B cell (primary cell): Measurements from ENCODE around the gene IP6K2.

Experiments
- CTCF ChIP-seq: fragments of 200-600 bp; IDR thresholded peaks from one replicate; pipeline ENCODE4 v1.8.0; 2022; ENCODE audit warnings: antibody characterized with exemption, mild to moderate bottlenecking
- EZH2 ChIP-seq: IDR thresholded peaks from 2 replicates; pipeline ENCODE4 v1.6.1; 2012; ENCODE audit warnings: borderline replicate concordance, low read depth, mild to moderate bottlenecking, moderate library complexity, low read length; ENCODE audit not compliant: insufficient read depth, poor library complexity, severe bottlenecking

GRCh38 chr3:48708481-48708889 is 8.5 kb downstream of the IP6K2 start:
- no peak for TF ChIP-seq CTCF
- TF ChIP-seq EZH2, result no peak
